Breast epithelium (tissue), 3 donors: ENCODE measurements around the gene AP5Z1.

ENCODE experiments used
- POLR2A ChIP-seq: fragments of 450-650 bp; IDR thresholded peaks from one replicate; pipeline ENCODE4 v1.6.1; 2016; ENCODE audit warnings: antibody characterized with exemption, mild to moderate bottlenecking, moderate library complexity
- POLR2AphosphoS5 ChIP-seq, 3 donors: sonication (generic); formaldehyde crosslinking; IDR thresholded peaks; one replicate each; pipeline ENCODE4 v1.6.1; 2017; ENCODE audit warnings: antibody characterized with exemption in 3 of 3
- TF ChIP-seq, protein P1 (sequence below), 3 donors: fragments of 450-650 bp; IDR thresholded peaks; one replicate each; pipeline ENCODE4 v1.5.1; 2016 to 2017; ENCODE audit warnings: antibody characterized with exemption in 3 of 3, mild to moderate bottlenecking in 3 of 3, moderate library complexity in 3 of 3

GRCh38 chr7:4817178-4817901, 41.9 kb downstream of the AP5Z1 start:
- TF ChIP-seq POLR2A (no peak), POLR2AphosphoS5 (IDR thresholded peaks at IDR 0.05) (no peak)
- TF ChIP-seq, protein P1, sequence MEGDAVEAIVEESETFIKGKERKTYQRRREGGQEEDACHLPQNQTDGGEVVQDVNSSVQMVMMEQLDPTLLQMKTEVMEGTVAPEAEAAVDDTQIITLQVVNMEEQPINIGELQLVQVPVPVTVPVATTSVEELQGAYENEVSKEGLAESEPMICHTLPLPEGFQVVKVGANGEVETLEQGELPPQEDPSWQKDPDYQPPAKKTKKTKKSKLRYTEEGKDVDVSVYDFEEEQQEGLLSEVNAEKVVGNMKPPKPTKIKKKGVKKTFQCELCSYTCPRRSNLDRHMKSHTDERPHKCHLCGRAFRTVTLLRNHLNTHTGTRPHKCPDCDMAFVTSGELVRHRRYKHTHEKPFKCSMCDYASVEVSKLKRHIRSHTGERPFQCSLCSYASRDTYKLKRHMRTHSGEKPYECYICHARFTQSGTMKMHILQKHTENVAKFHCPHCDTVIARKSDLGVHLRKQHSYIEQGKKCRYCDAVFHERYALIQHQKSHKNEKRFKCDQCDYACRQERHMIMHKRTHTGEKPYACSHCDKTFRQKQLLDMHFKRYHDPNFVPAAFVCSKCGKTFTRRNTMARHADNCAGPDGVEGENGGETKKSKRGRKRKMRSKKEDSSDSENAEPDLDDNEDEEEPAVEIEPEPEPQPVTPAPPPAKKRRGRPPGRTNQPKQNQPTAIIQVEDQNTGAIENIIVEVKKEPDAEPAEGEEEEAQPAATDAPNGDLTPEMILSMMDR (IDR thresholded peaks at IDR 0.05): no peak
